Uterus (tissue), 4 donors: Measurements from ENCODE around the gene TDRD3. TPM values are rescaled to one million over a fixed set of nuclear protein-coding genes. Genes with fewer than 3 reads are reported as not detected.

Experiments
- DNase-seq, 2 donors: peaks; one replicate each; pipeline ENCODE4 v3.0.0-alpha.2; 2019 to 2020
- H3K27ac ChIP-seq, 2 donors: fragments of 200-600 bp; sonication (generic); 1 replicate in 1 of 2; 2 replicates in 1 of 2; pipeline ENCODE4 v1.5.1; 2016 to 2018
- H3K27me3 ChIP-seq, 2 donors: fragments of 200-600 bp; sonication (generic); one replicate each; pipeline ENCODE4 v1.5.1; 2018 to 2019; ENCODE audit warnings: control low read depth in 1 of 2
- H3K36me3 ChIP-seq, 2 donors: fragments of 200-600 bp; sonication (generic); one replicate each; pipeline ENCODE4 v1.5.1; 2019; ENCODE audit warnings: control low read depth in 1 of 2
- H3K4me1 ChIP-seq, 2 donors: fragments of 200-600 bp; sonication (generic); one replicate each; pipeline ENCODE4 v1.5.1; 2018 to 2019; ENCODE audit warnings: control low read depth in 1 of 2
- H3K4me3 ChIP-seq, 2 donors: fragments of 200-600 bp; sonication (generic); 1 replicate in 1 of 2; 2 replicates in 1 of 2; pipeline ENCODE4 v1.5.1; 2018 to 2019; ENCODE audit warnings: mild to moderate bottlenecking in 1 of 2
- H3K9me3 ChIP-seq, 2 donors: fragments of 200-600 bp; sonication (generic); one replicate each; pipeline ENCODE4 v1.5.1; 2019; ENCODE audit warnings: control low read depth in 1 of 2
- POLR2A ChIP-seq, 2 donors: fragments of 450-650 bp; IDR thresholded peaks; one replicate each; pipeline ENCODE4 v1.6.1; 2016; ENCODE audit warnings: antibody characterized with exemption in 2 of 2, mild to moderate bottlenecking in 1 of 2, moderate library complexity in 1 of 2
- intact Hi-C: fragments of 100-400 bp; cut with DNase I; formaldehyde crosslinking; loops from one replicate; pipeline ENCODE4 v1.15.1; 2023; ENCODE audit warnings: low total_unique reads
- total RNA-seq, 4 donors: library from RNA; depleted of rRNA in 3 of 4; stranded (reverse); fragments of >200 nt in 3 of 4; gene quantifications; one replicate each; pipeline versions ENCODE4 v1.1.0 to v1.2.4, GENCODE V29; 2014 to 2023
- TF ChIP-seq, protein P1 (sequence below), 4 experiments: fragments of 200-600 bp in 2 of 4; fragments of 450-650 bp in 2 of 4; sonication (generic) in 2 of 4; IDR thresholded peaks; one replicate each; pipeline ENCODE4 v1.5.1; 2016 to 2019; ENCODE audit warnings: antibody characterized with exemption in 4 of 4, mild to moderate bottlenecking in 2 of 4, moderate library complexity in 1 of 4
- donor health status: DM: yes; HTN: yes; CAD: no.

Gene TDRD3
- total RNA-seq, 4 donors from 2014 or later: 18.2 to 76.8 (median 48.4) TPM

DNA sequence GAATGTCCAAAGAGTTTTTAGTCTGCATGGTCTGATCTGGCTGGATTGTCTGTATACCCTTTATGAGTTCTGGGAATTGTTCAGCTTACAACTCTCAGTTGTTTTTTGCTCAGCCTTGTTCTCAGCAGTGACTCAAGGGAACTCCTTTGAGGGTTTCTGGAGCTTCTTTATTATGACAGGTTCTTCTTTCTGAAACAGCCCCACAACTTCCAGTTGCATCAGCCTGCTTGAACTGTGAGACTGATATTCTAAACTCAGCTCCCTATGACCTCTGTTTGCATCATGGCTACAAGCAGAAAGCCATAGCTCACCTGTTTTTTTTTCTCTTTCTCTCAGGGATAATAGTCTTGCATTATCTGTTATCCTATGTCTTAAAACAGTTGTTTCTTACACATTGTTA lies 85.0 kb downstream of the TDRD3 start:
- no peaks in the 10 kb centered on the region for H3K36me3 ChIP-seq
- no peak overlapping the region for H3K4me3 ChIP-seq
- H3K27me3 ChIP-seq: no peaks in the 10 kb centered on the region
- H3K9me3 ChIP-seq: peaks cover 0 to 7% of the 10 kb centered on the region in 2 donors
- no peak for TF ChIP-seq POLR2A (IDR thresholded peaks at IDR 0.05)
- TF ChIP-seq, protein P1, sequence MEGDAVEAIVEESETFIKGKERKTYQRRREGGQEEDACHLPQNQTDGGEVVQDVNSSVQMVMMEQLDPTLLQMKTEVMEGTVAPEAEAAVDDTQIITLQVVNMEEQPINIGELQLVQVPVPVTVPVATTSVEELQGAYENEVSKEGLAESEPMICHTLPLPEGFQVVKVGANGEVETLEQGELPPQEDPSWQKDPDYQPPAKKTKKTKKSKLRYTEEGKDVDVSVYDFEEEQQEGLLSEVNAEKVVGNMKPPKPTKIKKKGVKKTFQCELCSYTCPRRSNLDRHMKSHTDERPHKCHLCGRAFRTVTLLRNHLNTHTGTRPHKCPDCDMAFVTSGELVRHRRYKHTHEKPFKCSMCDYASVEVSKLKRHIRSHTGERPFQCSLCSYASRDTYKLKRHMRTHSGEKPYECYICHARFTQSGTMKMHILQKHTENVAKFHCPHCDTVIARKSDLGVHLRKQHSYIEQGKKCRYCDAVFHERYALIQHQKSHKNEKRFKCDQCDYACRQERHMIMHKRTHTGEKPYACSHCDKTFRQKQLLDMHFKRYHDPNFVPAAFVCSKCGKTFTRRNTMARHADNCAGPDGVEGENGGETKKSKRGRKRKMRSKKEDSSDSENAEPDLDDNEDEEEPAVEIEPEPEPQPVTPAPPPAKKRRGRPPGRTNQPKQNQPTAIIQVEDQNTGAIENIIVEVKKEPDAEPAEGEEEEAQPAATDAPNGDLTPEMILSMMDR (IDR thresholded peaks at IDR 0.05): no peak
- no peak for DNase-seq
- no peaks in the 10 kb centered on the region for H3K4me1 ChIP-seq
- no peak overlapping the region for H3K27ac ChIP-seq
- intact Hi-C loops: no loop called here

DNA sequence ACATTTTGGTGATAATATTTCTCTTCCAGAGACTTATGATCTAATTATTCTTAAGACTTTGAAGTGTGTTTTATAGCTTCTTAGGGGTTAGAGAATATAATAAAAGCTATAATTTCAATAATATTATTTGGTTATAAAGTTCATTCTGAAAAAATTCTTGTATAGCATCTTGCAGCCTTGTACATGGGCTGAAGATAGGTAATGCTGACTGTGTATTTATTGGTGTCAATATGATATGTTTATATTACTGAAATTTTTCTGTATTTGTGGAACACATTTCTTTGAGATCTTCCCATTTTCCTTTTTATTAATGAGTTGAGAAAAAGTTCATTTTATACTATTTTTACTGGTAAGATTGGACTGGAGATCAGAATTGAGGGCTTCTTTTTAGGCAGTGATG lies 87.8 kb downstream of the TDRD3 start:
- no peaks in the 10 kb centered on the region for H3K27me3 ChIP-seq
- no peak for TF ChIP-seq POLR2A (IDR thresholded peaks at IDR 0.05)
- TF ChIP-seq, protein P1 (IDR thresholded peaks at IDR 0.05): no peak
- H3K36me3 ChIP-seq: no peaks in the 10 kb centered on the region
- H3K9me3 ChIP-seq: peaks cover 0 to 7% of the 10 kb centered on the region in 2 donors
- no peaks in the 10 kb centered on the region for H3K4me1 ChIP-seq
- DNase-seq: no peak
- intact Hi-C loops: no loop called here
- H3K27ac ChIP-seq: no peak overlapping the region
- H3K4me3 ChIP-seq: no peak overlapping the region

DNA sequence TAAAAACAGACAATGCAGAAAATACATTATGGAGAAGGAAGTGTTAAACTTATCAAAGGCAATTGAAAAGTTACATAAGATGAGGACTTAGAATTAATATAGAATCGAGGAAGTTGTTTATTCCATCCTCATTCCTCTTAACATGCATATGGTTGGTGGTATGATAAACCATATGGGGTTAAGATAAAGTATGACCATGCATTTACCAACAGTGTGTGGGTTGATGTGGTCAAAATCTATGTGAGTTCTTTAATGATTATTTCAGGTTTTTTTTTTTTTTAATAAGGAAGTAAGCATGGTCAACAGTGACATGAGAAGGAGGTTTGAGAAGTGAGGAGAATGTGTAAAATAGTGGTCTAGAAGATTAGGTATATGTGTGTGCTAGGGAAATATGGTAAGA lies 94.5 kb downstream of the TDRD3 start:
- no peaks in the 10 kb centered on the region for H3K9me3 ChIP-seq
- TF ChIP-seq, protein P1 (IDR thresholded peaks at IDR 0.05): no peak
- TF ChIP-seq POLR2A (IDR thresholded peaks at IDR 0.05): no peak
- H3K27me3 ChIP-seq: no peaks in the 10 kb centered on the region
- no peak overlapping the region for H3K4me3 ChIP-seq
- H3K36me3 ChIP-seq: no peaks in the 10 kb centered on the region
- no peak for DNase-seq
- H3K27ac ChIP-seq: no peak overlapping the region
- intact Hi-C loops: no loop called here
- H3K4me1 ChIP-seq: no peaks in the 10 kb centered on the region

DNA sequence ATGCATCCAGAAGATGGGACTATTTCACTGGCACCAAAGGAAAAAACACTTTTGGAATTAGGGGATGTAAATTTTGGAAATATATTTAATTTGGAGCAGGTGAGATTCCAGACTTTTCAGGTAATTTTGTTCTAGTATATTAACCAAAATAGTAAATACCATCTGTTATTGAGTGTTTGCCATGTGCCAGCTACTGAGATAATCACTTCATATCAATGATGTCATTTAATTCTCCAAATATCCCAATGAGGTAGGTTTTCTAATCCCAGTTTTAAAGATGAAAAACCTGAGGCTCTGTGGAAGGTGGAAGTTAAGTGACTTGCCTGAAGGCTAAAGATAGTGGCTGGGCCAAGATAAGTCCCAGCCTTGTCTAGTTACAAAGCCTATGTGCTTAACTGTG lies 95.2 kb downstream of the TDRD3 start:
- Histone ChIP-seq H3K27ac (no peak overlapping the region), H3K4me1 (no peaks in the 10 kb centered on the region), H3K4me3 (no peak overlapping the region), H3K27me3 (no peaks in the 10 kb centered on the region), H3K36me3 (no peaks in the 10 kb centered on the region), H3K9me3 (no peaks in the 10 kb centered on the region)
- no peak for DNase-seq
- TF ChIP-seq, protein P1 (IDR thresholded peaks at IDR 0.05): no peak
- TF ChIP-seq POLR2A (IDR thresholded peaks at IDR 0.05): no peak
- intact Hi-C loops: no loop called here

DNA sequence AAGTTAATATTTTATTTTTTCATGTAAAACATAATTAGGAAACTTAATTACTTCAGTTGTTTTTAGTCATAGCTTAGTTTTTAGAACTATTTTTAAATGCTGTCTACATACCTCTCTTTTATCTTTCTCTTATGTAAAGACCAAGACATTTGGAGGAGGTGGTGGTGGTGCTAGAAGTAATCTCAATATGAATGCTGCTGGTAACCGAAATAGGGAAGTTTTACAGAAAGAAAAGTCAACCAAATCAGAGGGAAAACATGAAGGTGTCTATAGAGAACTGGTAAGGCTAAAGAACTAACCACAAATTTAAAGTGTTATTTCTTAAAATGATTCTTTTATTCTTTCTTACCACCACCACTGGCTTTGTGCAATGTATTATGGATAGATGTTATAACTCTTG lies 97.3 kb downstream of the TDRD3 start:
- H3K27ac ChIP-seq: no peak overlapping the region
- TF ChIP-seq POLR2A (IDR thresholded peaks at IDR 0.05): no peak
- TF ChIP-seq, protein P1 (IDR thresholded peaks at IDR 0.05): no peak
- no peak for DNase-seq
- H3K4me1 ChIP-seq: no peaks in the 10 kb centered on the region
- no peaks in the 10 kb centered on the region for H3K36me3 ChIP-seq
- H3K4me3 ChIP-seq: no peak overlapping the region
- intact Hi-C loops: no loop called here
- H3K9me3 ChIP-seq: no peaks in the 10 kb centered on the region
- no peaks in the 10 kb centered on the region for H3K27me3 ChIP-seq
